ENCODE data around the gene SMIM13.

SMIM13 gene

DNA sequence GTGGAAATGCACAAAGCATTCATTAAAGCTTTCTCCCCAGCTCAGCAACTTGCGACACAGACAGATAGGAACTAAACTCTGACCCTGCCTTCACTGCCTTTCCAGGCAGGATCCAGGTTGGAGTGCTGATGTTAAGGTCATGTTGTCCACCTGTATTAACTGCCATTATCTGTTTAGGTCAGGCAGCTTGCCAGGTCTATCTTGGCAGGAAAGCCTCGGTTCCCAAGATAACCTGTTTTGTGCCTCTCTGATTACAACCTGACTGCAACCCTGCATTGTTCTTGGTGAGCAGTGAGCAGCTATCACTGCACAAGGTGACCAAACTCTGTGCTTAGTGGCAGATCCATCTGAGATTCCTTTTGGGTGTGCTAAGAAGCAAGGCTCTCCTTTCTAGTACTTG is 26.3 kb upstream of the SMIM13 start:
- TF ChIP-seq, protein P1, sequence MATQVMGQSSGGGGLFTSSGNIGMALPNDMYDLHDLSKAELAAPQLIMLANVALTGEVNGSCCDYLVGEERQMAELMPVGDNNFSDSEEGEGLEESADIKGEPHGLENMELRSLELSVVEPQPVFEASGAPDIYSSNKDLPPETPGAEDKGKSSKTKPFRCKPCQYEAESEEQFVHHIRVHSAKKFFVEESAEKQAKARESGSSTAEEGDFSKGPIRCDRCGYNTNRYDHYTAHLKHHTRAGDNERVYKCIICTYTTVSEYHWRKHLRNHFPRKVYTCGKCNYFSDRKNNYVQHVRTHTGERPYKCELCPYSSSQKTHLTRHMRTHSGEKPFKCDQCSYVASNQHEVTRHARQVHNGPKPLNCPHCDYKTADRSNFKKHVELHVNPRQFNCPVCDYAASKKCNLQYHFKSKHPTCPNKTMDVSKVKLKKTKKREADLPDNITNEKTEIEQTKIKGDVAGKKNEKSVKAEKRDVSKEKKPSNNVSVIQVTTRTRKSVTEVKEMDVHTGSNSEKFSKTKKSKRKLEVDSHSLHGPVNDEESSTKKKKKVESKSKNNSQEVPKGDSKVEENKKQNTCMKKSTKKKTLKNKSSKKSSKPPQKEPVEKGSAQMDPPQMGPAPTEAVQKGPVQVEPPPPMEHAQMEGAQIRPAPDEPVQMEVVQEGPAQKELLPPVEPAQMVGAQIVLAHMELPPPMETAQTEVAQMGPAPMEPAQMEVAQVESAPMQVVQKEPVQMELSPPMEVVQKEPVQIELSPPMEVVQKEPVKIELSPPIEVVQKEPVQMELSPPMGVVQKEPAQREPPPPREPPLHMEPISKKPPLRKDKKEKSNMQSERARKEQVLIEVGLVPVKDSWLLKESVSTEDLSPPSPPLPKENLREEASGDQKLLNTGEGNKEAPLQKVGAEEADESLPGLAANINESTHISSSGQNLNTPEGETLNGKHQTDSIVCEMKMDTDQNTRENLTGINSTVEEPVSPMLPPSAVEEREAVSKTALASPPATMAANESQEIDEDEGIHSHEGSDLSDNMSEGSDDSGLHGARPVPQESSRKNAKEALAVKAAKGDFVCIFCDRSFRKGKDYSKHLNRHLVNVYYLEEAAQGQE (IDR thresholded peaks at IDR 0.05; ENCODE audit: insufficient read depth in 1 of 2, low read depth in 2 of 2, low read length in 2 of 2) = no peak

DNA sequence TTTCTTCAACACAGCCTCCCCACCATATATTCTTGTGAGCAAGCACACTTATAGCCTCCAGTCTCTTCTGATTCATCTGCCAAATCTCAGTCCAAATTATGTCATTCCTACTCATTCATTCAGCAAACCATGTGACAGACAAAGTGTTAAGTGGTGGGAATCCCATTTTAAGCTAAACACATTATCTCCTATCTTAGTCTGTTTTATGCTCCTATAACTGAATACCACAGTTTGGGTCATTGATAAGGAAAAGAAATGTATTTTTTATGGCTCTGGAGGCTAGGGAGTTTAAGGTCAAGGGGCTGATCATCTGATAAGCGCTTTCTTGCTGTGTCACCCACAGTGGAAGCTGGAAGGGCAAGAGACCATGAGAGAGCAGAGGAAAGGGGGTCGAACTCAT is 23.9 kb upstream of the SMIM13 start:
- TF ChIP-seq POLR2AphosphoS5 (IDR thresholded peaks at IDR 0.05; ENCODE audit: low read depth, low read length) = no peak
- TF ChIP-seq, protein P1 (IDR thresholded peaks at IDR 0.05; ENCODE audit: insufficient read depth in 1 of 2, low read depth in 2 of 2, low read length in 2 of 2) = no peak
- no peak for TF ChIP-seq FOXP2 (optimal IDR thresholded peaks at IDR 0.05; ENCODE audit: borderline replicate concordance, extremely low read depth, extremely low read length, insufficient read depth)

DNA sequence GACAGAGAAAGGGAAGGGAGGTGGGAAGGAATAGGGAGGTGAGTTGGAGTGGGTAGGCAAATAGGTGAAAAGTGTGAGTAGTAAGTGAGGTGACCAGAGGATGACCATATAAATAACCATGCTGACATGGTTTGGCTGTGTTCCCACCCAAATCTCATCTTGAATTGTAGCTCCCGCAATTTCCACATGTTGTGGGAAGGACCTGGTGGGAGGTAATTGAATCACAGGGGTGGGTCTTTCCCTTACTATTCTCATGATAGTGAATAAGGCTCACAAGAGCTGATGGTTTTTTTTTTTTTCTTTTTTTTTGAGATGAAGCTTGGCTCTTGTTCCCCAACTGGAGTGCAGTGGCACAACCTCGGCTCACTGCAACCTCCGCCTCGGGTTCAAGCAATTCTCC is 21.5 kb upstream of the SMIM13 start:
- TF ChIP-seq SIN3A (IDR thresholded peaks at IDR 0.05; ENCODE audit: borderline replicate concordance, insufficient read depth, low read length) = no peak
- no peak for TF ChIP-seq FOXP2 (optimal IDR thresholded peaks at IDR 0.05; ENCODE audit: borderline replicate concordance, extremely low read depth, extremely low read length, insufficient read depth)
- TF ChIP-seq, protein P1 (IDR thresholded peaks at IDR 0.05; ENCODE audit: insufficient read depth in 1 of 2, low read depth in 2 of 2, low read length in 2 of 2) = no peak
- no peak for TF ChIP-seq POLR2AphosphoS5 (IDR thresholded peaks at IDR 0.05; ENCODE audit: low read depth, low read length)
- no peak for TF ChIP-seq TAF1 (IDR thresholded peaks at IDR 0.05; ENCODE audit: borderline replicate concordance, insufficient read depth, low read length)

DNA sequence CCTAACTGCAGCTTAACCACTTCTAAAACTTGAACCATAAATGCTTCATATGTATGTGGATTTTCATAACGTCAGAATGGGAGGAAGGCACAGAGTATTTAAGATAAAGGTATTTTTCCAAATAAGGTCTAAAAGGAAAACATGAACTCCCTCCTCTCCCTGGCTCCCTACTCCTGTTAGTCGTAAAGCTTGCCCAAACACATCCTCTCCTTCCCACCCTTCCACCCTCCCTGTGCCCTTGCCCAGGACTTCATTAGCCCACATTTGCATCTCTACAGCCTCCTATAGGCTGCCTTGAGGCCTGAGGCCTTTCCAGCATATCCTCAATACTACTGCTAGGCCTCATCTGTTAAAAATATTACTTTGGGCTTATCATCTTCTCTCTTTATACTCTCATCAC is 17.1 kb upstream of the SMIM13 start:
- TF ChIP-seq, protein P1 (IDR thresholded peaks at IDR 0.05; ENCODE audit: insufficient read depth in 1 of 2, low read depth in 2 of 2, low read length in 2 of 2) = no peak
- TF ChIP-seq TAF1 (IDR thresholded peaks at IDR 0.05; ENCODE audit: borderline replicate concordance, insufficient read depth, low read length) = no peak
- no peak for TF ChIP-seq SIN3A (IDR thresholded peaks at IDR 0.05; ENCODE audit: borderline replicate concordance, insufficient read depth, low read length)
- TF ChIP-seq POLR2AphosphoS5 (IDR thresholded peaks at IDR 0.05; ENCODE audit: low read depth, low read length) = no peak
- TF ChIP-seq FOXP2 (optimal IDR thresholded peaks at IDR 0.05; ENCODE audit: borderline replicate concordance, extremely low read depth, extremely low read length, insufficient read depth) = no peak

DNA sequence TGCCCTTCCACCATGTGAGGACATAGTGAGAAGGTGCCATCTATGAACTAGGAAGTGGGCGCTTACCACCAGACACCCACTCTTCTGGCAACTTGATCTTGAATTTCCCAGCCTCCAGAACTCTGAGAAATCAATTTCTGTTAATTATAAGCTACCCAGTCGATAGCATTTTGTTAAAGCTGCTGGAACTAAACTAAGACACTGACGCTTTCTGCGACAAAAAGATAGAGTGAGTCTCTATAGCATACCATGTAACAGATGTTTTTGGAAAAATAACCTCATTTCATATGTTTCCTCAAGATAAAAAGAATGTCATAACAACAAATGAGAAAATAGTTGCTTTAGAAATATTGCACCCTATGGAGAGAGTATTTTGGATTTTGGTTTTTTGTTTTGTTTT is 15.4 kb upstream of the SMIM13 start:
- TF ChIP-seq TAF1 (IDR thresholded peaks at IDR 0.05; ENCODE audit: borderline replicate concordance, insufficient read depth, low read length) (no peak), FOXP2 (optimal IDR thresholded peaks at IDR 0.05; ENCODE audit: borderline replicate concordance, extremely low read depth, extremely low read length, insufficient read depth) (no peak), POLR2AphosphoS5 (IDR thresholded peaks at IDR 0.05; ENCODE audit: low read depth, low read length) (no peak), SIN3A (IDR thresholded peaks at IDR 0.05; ENCODE audit: borderline replicate concordance, insufficient read depth, low read length) (no peak)
- TF ChIP-seq, protein P1 (IDR thresholded peaks at IDR 0.05; ENCODE audit: insufficient read depth in 1 of 2, low read depth in 2 of 2, low read length in 2 of 2) = no peak
